Measurements from ENCODE around the gene KHDC4. TPM values are rescaled to one million over a fixed set of nuclear protein-coding genes. Genes with fewer than 3 reads are reported as not detected.

The KHDC4 gene
- 32.7 and 37.3 TPM in 2 replicates for total RNA-seq

GRCh38 chr1:155934097-155934935, at the start of gene KHDC4:
KHDC4 (minus strand) TSS chr1:155934413; CDS start chr1:155934373, 40 bp downstream.
- H3K79me2 ChIP-seq (ENCODE audit: insufficient read depth, low read length) = peaks cover 47% of the 10 kb centered on the region
- TF ChIP-seq, protein P1, sequence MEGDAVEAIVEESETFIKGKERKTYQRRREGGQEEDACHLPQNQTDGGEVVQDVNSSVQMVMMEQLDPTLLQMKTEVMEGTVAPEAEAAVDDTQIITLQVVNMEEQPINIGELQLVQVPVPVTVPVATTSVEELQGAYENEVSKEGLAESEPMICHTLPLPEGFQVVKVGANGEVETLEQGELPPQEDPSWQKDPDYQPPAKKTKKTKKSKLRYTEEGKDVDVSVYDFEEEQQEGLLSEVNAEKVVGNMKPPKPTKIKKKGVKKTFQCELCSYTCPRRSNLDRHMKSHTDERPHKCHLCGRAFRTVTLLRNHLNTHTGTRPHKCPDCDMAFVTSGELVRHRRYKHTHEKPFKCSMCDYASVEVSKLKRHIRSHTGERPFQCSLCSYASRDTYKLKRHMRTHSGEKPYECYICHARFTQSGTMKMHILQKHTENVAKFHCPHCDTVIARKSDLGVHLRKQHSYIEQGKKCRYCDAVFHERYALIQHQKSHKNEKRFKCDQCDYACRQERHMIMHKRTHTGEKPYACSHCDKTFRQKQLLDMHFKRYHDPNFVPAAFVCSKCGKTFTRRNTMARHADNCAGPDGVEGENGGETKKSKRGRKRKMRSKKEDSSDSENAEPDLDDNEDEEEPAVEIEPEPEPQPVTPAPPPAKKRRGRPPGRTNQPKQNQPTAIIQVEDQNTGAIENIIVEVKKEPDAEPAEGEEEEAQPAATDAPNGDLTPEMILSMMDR (IDR thresholded peaks at IDR 0.05; ENCODE audit: extremely low read depth, low read depth, low read length) = no peak
- H3K4me2 ChIP-seq (ENCODE audit: insufficient read depth, low read length) = peak within 1 kb of the TSS; percentile 83
- peaks cover 36% of the 10 kb centered on the region for H3K36me3 ChIP-seq (ENCODE audit: insufficient read depth, low read length)
- peaks cover 24% of the 10 kb centered on the region for H4K20me1 ChIP-seq (ENCODE audit: insufficient read depth, low read length)
- H3K27me3 ChIP-seq (ENCODE audit: insufficient read depth, low read length) = no peaks in the 10 kb centered on the region
- H3K9me3 ChIP-seq (ENCODE audit: low read depth, low read length) = no peaks in the 10 kb centered on the region
- H3K27ac ChIP-seq (ENCODE audit: low read depth, low read length) = peak within 1 kb of the TSS; percentile 98
- H2AFZ ChIP-seq (ENCODE audit: low read length) = peak within 1 kb of the TSS; percentile 90
- DNase-seq (ENCODE audit: insufficient read length, low spot score, missing footprints) = peak; percentile 93
- peaks cover 29% of the 10 kb centered on the region for H3K4me1 ChIP-seq (ENCODE audit: insufficient read depth, low read length)
- H3K4me3 ChIP-seq (ENCODE audit: insufficient read depth, low read length) = peak within 1 kb of the TSS; percentile 99

- H3K9me3 ChIP-seq (ENCODE audit: low read depth, low read length) = no peaks in the 10 kb centered on the region
- peak; percentile 96 for DNase-seq (ENCODE audit: insufficient read length, low spot score, missing footprints)
- H2AFZ ChIP-seq (ENCODE audit: low read length) = peak overlapping the region; percentile 34
- H4K20me1 ChIP-seq (ENCODE audit: insufficient read depth, low read length) = no peaks in the 10 kb centered on the region
- H3K27me3 ChIP-seq (ENCODE audit: insufficient read depth, low read length) = no peaks in the 10 kb centered on the region
- H3K27ac ChIP-seq (ENCODE audit: low read depth, low read length) = peak overlapping the region; percentile 92
- peak overlapping the region; percentile 30 for H3K4me3 ChIP-seq (ENCODE audit: insufficient read depth, low read length)
- H3K4me2 ChIP-seq (ENCODE audit: insufficient read depth, low read length) = peak overlapping the region; percentile 94
- H3K36me3 ChIP-seq (ENCODE audit: insufficient read depth, low read length) = no peaks in the 10 kb centered on the region
- TF ChIP-seq, protein P1 (IDR thresholded peaks at IDR 0.05; ENCODE audit: extremely low read depth, low read depth, low read length) = no peak
- H3K4me1 ChIP-seq (ENCODE audit: insufficient read depth, low read length) = peaks cover 54% of the 10 kb centered on the region
- peaks cover 41% of the 10 kb centered on the region for H3K79me2 ChIP-seq (ENCODE audit: insufficient read depth, low read length)
These were observed 49.2 kb upstream of the KHDC4 start for GRCh38 chr1:155983191-155984024.

GRCh38 chr1:155982106-155982505, 47.9 kb upstream of the KHDC4 start:
- no peaks in the 10 kb centered on the region for H3K27me3 ChIP-seq (ENCODE audit: insufficient read depth, low read length)
- peaks cover 54% of the 10 kb centered on the region for H3K79me2 ChIP-seq (ENCODE audit: insufficient read depth, low read length)
- H3K4me2 ChIP-seq (ENCODE audit: insufficient read depth, low read length) = peak overlapping the region; percentile 94
- H3K4me1 ChIP-seq (ENCODE audit: insufficient read depth, low read length) = peaks cover 57% of the 10 kb centered on the region
- no peak overlapping the region for H2AFZ ChIP-seq (ENCODE audit: low read length)
- no peaks in the 10 kb centered on the region for H3K9me3 ChIP-seq (ENCODE audit: low read depth, low read length)
- peaks cover 3% of the 10 kb centered on the region for H4K20me1 ChIP-seq (ENCODE audit: insufficient read depth, low read length)
- H3K4me3 ChIP-seq (ENCODE audit: insufficient read depth, low read length) = peak overlapping the region; percentile 37
- TF ChIP-seq, protein P1 (IDR thresholded peaks at IDR 0.05; ENCODE audit: extremely low read depth, low read depth, low read length) = no peak
- H3K36me3 ChIP-seq (ENCODE audit: insufficient read depth, low read length) = no peaks in the 10 kb centered on the region
- peak overlapping the region; percentile 92 for H3K27ac ChIP-seq (ENCODE audit: low read depth, low read length)
- no peak for DNase-seq (ENCODE audit: insufficient read length, low spot score, missing footprints)
